CD4-positive, CD25-positive, alpha-beta regulatory T cell (primary cell): Measurements from ENCODE around the gene FUT7. TPM values are rescaled to one million over a fixed set of nuclear protein-coding genes. Genes with fewer than 3 reads are reported as not detected.
"Not testable (repeated sequence)": the region's sequence is repeated elsewhere in the genome, so short reads cannot be mapped to it uniquely, and the experiment has no call there.

Source experiments
- ATAC-seq, 2 donors: fragments of 150-1000 bp; cut with Tn5 transposase; one replicate each; pipeline ENCODE4 v1.10.0; 2021; ENCODE audit warnings: low read depth in 2 of 2, moderate number of reproducible peaks in 2 of 2, moderate library complexity in 1 of 2
- DNase-seq, 3 donors: peaks; one replicate each; pipeline versions ENCODE4 v3.0.0 to v3.0.0-alpha.2; 2012 to 2022; ENCODE audit warnings: mixed read lengths in 1 of 3
- H3K27ac ChIP-seq: one replicate; pipeline ENCODE4 v1.7.0; 2013; ENCODE audit warnings: mild to moderate bottlenecking, low read length; ENCODE audit not compliant: insufficient read depth, poor library complexity, severe bottlenecking
- H3K27me3 ChIP-seq: one replicate; pipeline ENCODE4 v1.7.0; 2013; ENCODE audit warnings: low read length; ENCODE audit not compliant: control insufficient read depth, insufficient read depth
- H3K36me3 ChIP-seq: one replicate; pipeline ENCODE4 v1.7.0; 2013; ENCODE audit warnings: mild to moderate bottlenecking, low read length, moderate library complexity; ENCODE audit not compliant: control insufficient read depth, insufficient read depth
- H3K4me1 ChIP-seq: 2 replicates; pipeline ENCODE4 v1.7.0; 2013; ENCODE audit warnings: mild to moderate bottlenecking, low read length; ENCODE audit not compliant: insufficient read depth, control insufficient read depth, poor library complexity, severe bottlenecking
- H3K4me3 ChIP-seq: one replicate; pipeline ENCODE4 v1.7.0; 2013; ENCODE audit warnings: low read depth, mild to moderate bottlenecking, low read length, moderate library complexity
- H3K9me3 ChIP-seq, 2 experiments: 1 replicate in 1 of 2; 2 replicates in 1 of 2; pipeline ENCODE4 v1.7.0; 2013; ENCODE audit warnings: low read length in 2 of 2, mild to moderate bottlenecking in 1 of 2, moderate library complexity in 1 of 2; ENCODE audit not compliant: control insufficient read depth in 2 of 2
- H3K27ac Mint-ChIP-seq, 3 donors: one replicate each; pipeline ENCODE4 v1.8.0; 2020 to 2022; ENCODE audit warnings: mild to moderate bottlenecking in 3 of 3, mixed read lengths in 3 of 3, moderate library complexity in 2 of 3
- H3K27me3 Mint-ChIP-seq: one replicate; pipeline ENCODE4 v1.8.0; 2022; ENCODE audit warnings: mild to moderate bottlenecking, mixed read lengths
- H3K36me3 Mint-ChIP-seq: one replicate; pipeline ENCODE4 v1.8.0; 2020; ENCODE audit warnings: mixed read lengths
- H3K4me1 Mint-ChIP-seq, 4 donors: one replicate each; pipeline ENCODE4 v1.8.0; 2020 to 2022; ENCODE audit warnings: mixed read lengths in 4 of 4, mild to moderate bottlenecking in 1 of 4
- H3K4me3 Mint-ChIP-seq, 4 donors: one replicate each; pipeline ENCODE4 v1.8.0; 2020 to 2022; ENCODE audit warnings: mild to moderate bottlenecking in 4 of 4, mixed read lengths in 4 of 4, moderate library complexity in 3 of 4
- H3K9me3 Mint-ChIP-seq, 7 donors: one replicate each; pipeline ENCODE4 v1.8.0; 2020 to 2022; ENCODE audit warnings: mixed read lengths in 7 of 7, mild to moderate bottlenecking in 3 of 7, moderate library complexity in 2 of 7
- polyA plus RNA-seq, 4 donors: library from polyadenylated mRNA; unstranded; fragments of 300-500 nt; fragmentation: Illumina TruSeq; gene quantifications; one replicate each; pipeline ENCODE4 v1.2.3, GENCODE V29; 2021
- total RNA-seq: library from RNA; stranded (reverse); gene quantifications from one replicate; pipeline ENCODE4 v1.2.3, GENCODE V29; 2022

The FUT7 gene
- total and polyA plus RNA-seq, 5 donors from 2014 or later, result 15.2 to 79.0 (median 37.4) TPM

DNA sequence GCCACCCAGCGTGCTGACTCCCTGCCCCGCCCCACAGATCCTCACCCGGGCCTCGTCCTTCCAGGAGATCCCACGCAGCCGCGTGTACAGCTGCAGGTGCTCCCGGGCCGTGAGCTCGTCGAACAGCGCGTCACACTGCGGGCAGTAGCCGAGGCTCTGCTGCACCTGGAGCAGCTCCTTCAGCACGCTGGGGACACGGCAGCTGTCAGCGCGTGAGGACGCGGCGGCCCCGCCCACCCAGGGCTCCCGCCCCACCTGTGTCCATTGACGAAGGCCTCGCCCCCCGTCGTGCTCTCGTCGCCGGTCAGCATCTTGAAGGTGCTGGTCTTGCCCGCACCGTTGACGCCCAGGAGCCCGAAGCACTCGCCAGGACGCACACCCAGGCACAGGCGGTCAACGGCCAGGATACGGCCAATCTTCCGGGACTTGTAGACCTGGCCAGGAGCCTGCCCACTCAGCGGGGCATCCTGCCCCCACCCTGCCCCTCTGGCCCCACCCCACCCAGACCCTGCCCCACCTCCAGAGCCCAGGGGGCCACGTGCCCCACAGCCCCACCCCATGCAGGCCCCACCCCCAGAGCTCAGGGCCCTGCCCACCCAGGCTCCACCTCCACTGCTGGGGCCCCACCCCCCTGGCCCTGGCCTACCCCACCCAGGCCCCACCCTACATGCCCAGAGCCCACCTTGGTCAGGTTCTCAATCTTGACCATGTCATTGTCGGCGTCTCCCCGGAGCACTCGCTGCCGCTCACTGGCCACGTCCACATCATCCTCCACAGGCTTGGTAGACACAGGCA, 21.8 kb downstream of the FUT7 start:
- H3K27ac Mint-ChIP-seq, result no peak overlapping the region
- DNase-seq, result no peak
- H3K4me3 Mint-ChIP-seq, result no peak overlapping the region
- no peak for ATAC-seq
- no peak overlapping the region for H3K4me3 ChIP-seq
- H3K36me3 Mint-ChIP-seq, result no peaks in the 10 kb centered on the region
- peaks cover 2% of the 10 kb centered on the region for H3K36me3 ChIP-seq
- H3K27me3 Mint-ChIP-seq, result no peaks in the 10 kb centered on the region
- no peaks in the 10 kb centered on the region for H3K27me3 ChIP-seq
- H3K4me1 Mint-ChIP-seq, result no peaks in the 10 kb centered on the region
- H3K9me3 Mint-ChIP-seq, result no peaks in the 10 kb centered on the region
- no peaks in the 10 kb centered on the region for H3K9me3 ChIP-seq
- no peaks in the 10 kb centered on the region for H3K4me1 ChIP-seq
- H3K27ac ChIP-seq, result no peak overlapping the region

DNA sequence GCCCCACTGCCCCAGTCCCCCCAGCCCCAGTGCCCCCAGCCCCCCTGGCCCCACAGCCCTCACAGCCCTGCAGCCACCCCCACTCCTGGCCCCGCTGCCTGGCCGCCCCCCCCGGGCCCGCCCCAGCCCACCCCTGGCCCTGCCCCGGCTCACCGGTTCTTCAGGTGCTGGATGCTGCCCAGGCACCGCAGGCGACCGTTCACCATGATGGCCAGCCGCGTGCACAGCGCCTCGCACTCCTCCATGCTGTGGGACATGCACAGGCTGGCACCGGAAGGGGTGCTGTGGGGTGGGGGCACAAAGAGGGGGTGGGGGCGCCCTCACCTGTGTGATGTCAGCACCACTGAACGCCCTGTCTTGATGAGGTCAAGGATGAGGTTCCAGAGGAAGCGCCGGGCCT, 22.7 kb downstream of the FUT7 start:
- Histone ChIP-seq H3K27ac (no peak overlapping the region), H3K4me3 (no peak overlapping the region), H3K36me3 (peaks cover 2% of the 10 kb centered on the region), H3K27me3 (no peaks in the 10 kb centered on the region), H3K9me3 (no peaks in the 10 kb centered on the region), H3K4me1 (no peaks in the 10 kb centered on the region)
- Mint-ChIP-seq H3K27ac (no peak overlapping the region), H3K9me3 (no peaks in the 10 kb centered on the region), H3K27me3 (no peaks in the 10 kb centered on the region), H3K36me3 (no peaks in the 10 kb centered on the region), H3K4me3 (no peak overlapping the region), H3K4me1 (peaks cover 0 to 4% (median 0%) of the 10 kb centered on the region in 4 donors)
- DNase-seq (no peak), ATAC-seq (no peak)

DNA sequence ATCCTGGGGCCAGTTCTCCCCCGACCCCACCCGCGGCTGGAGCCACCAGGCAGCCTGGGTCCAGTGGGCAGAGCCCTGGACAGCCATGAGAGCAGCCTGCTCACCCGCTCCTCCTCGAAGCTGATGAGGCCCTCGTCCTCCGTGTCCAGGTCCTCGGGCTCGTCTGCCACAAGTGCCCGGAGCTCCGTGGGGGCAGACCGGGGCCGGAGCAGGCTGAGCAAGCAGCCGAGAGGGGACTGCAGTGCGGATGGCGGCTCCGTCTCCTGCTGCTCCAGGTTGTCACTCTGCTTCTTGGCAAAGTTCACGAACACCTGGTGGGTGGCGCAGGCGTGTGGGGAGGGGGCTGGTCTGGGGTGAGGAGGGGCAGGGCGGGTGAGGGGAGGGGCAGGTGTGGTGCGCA, 23.6 kb downstream of the FUT7 start:
- H3K36me3 Mint-ChIP-seq, result no peaks in the 10 kb centered on the region
- peaks cover 0 to 4% (median 0%) of the 10 kb centered on the region in 4 donors for H3K4me1 Mint-ChIP-seq
- no peaks in the 10 kb centered on the region for H3K27me3 Mint-ChIP-seq
- no peak overlapping the region for H3K4me3 Mint-ChIP-seq
- Histone ChIP-seq H3K9me3 (no peaks in the 10 kb centered on the region), H3K36me3 (no peaks in the 10 kb centered on the region), H3K4me1 (no peaks in the 10 kb centered on the region), H3K4me3 (no peak overlapping the region), H3K27me3 (no peaks in the 10 kb centered on the region), H3K27ac (no peak overlapping the region)
- no peaks in the 10 kb centered on the region for H3K9me3 Mint-ChIP-seq
- no peak overlapping the region for H3K27ac Mint-ChIP-seq
- no peak for DNase-seq
- ATAC-seq, result no peak

DNA sequence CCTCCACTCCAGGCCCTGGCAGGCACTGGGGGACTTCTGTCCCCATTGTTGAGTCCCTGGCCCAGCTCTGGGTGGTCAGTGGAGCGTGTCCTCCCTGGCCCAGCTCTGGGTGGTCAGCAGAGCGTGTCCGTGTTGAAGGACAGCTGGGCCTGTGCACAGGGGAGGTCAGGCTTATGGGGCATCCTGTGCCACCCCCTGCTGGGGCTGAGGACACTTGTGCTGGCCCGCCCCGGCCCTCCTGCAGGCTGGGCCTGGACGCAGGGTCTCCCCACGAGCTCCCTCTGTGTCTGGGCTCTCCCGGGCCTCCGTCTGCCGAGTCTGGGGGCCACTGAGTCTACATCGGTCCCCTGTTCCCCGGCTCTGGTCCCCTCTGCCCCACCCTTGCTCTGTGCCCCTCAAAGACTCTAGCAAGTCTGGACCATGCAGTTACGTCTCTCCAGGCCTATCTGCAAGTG, 24.0 kb downstream of the FUT7 start:
- Mint-ChIP-seq H3K4me1 (peaks cover 0 to 4% (median 0%) of the 10 kb centered on the region in 4 donors), H3K27ac (no peak overlapping the region), H3K4me3 (no peak overlapping the region), H3K36me3 (no peaks in the 10 kb centered on the region), H3K27me3 (no peaks in the 10 kb centered on the region), H3K9me3 (no peaks in the 10 kb centered on the region)
- H3K9me3 ChIP-seq, result no peaks in the 10 kb centered on the region
- ATAC-seq (no peak), DNase-seq (no peak)
- no peaks in the 10 kb centered on the region for H3K36me3 ChIP-seq
- no peaks in the 10 kb centered on the region for H3K27me3 ChIP-seq
- H3K4me1 ChIP-seq, result no peaks in the 10 kb centered on the region
- no peak overlapping the region for H3K4me3 ChIP-seq
- H3K27ac ChIP-seq, result no peak overlapping the region

DNA sequence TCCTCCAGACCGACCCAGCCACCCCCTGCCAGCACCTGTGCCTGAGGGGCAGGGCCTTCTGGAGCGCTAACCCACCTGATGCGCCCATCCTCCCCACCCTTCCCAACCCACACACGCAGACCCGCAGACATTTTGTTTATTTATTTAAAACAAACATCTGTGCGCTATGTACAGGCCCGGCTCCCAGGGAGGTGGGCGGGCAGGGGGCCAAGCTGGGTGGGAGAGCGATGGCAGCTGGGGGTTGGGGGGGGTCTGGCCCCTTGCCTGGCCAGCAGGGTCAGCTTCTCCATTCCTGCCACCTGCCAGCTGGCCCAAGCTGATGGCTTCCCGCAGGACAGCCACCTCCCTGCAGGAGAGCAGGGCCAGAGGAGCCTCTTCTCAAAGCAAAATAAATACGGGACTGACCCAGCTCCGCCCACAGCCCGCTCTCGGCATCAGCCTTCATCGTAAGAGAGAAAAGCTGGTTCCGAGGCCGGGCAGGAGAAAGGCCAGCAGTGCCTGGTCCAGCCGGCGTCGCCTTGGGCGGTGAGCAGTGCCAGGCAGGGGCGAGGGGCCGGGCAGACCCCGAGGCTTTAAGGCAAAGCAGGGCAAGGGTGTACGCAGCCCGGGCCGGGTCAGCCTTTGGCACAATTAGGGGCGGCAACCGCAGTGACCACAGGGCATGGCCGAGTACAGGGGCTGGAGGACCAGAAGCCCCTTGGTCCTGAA, 24.6 kb downstream of the FUT7 start:
- Mint-ChIP-seq H3K36me3 (no peaks in the 10 kb centered on the region), H3K27ac (no peak overlapping the region), H3K9me3 (no peaks in the 10 kb centered on the region), H3K4me3 (no peak overlapping the region), H3K4me1 (peaks cover 0 to 4% (median 0%) of the 10 kb centered on the region in 4 donors), H3K27me3 (no peaks in the 10 kb centered on the region)
- no peak for DNase-seq
- no peak overlapping the region for H3K4me3 ChIP-seq
- H3K27me3 ChIP-seq, result no peaks in the 10 kb centered on the region
- no peaks in the 10 kb centered on the region for H3K9me3 ChIP-seq
- no peak overlapping the region for H3K27ac ChIP-seq
- H3K36me3 ChIP-seq, result no peaks in the 10 kb centered on the region
- no peaks in the 10 kb centered on the region for H3K4me1 ChIP-seq
- no peak for ATAC-seq

DNA sequence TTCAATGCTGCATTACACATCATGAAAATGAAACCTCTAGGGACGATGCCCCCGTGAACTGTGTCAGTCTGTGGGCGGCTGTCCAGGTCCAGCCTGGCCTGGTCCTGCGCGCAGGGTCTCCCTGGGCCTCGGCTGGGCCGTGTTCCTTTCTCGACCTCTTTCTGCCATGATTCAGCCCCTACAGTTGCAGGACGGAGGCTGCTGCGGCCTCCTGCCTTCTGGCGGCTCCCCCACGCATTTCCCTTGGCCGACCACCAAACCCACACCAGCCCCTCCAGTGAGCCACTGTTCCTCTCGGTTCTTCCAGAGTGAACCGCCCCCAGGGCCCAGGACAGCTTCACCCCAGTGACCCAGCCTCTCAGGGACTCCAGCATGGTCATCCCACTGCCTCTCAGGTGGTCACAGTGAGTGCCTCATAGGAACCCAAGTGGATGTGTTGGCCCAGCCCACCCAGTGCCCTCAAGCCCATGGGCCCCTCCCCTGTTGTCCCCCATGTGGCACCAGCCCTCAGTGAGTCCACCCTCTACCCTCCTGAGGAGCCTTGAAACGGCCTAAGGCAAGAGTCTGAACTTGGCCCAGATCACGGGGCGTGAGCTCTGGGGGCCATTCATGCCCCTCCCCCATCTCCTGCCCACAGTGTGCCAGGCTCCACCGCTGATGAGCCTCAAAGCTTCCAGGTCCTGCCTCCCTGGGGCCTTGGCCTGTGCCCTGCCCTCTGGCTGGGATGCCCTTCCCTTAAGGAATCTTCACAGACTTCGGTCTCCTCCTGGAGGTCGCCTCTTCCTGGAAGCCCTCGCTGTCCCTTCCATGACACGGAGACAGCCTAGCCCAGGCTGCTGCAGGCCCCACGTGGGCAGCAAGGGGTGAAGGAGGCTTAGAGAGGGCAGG, 25.5 kb downstream of the FUT7 start:
- DNase-seq (no peak), ATAC-seq (no peak)
- Histone ChIP-seq H3K9me3 (no peaks in the 10 kb centered on the region), H3K4me1 (no peaks in the 10 kb centered on the region), H3K4me3 (no peak overlapping the region), H3K27ac (no peak overlapping the region), H3K36me3 (no peaks in the 10 kb centered on the region), H3K27me3 (no peaks in the 10 kb centered on the region)
- Mint-ChIP-seq H3K4me1 (peaks cover 0 to 4% (median 0%) of the 10 kb centered on the region in 4 donors), H3K36me3 (no peaks in the 10 kb centered on the region), H3K4me3 (no peak overlapping the region), H3K9me3 (no peaks in the 10 kb centered on the region), H3K27ac (no peak overlapping the region), H3K27me3 (no peaks in the 10 kb centered on the region)

DNA sequence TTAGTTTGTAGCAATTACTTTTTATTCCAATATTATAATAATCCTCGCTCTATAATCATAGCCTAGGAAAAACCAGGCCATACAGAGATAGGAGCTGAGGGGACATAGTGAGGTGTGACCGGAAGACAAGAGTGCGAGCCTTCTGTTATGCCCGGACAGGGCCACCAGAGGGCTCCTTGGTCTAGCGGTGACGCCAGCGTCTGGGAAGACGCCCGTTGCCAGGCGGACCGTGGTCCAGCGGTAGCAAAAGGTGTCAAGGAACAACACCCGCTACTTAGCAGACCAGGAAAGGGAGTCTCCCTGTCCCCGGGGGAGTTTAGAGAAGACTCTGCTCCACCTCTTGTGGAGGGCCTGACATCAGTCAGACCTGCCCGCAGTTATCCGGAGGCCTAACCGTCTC, 27.6 kb downstream of the FUT7 start:
- not testable (repeated sequence) for ATAC-seq, H3K36me3 Mint-ChIP-seq, H3K4me3 ChIP-seq, H3K27me3 ChIP-seq, H3K4me1 Mint-ChIP-seq, H3K9me3 ChIP-seq, H3K9me3 Mint-ChIP-seq, H3K36me3 ChIP-seq, H3K27ac Mint-ChIP-seq, H3K27ac ChIP-seq, DNase-seq, H3K27me3 Mint-ChIP-seq, H3K4me3 Mint-ChIP-seq
- H3K4me1 ChIP-seq, result peaks cover 11% of the 10 kb centered on the region
